H1 (cell line): ENCODE data around the gene EPHA4. TPM values are rescaled to one million over a fixed set of nuclear protein-coding genes. Genes with fewer than 3 reads are reported as not detected.

Experiments used
- CTCF ChIA-PET: fragments of 300-600 bp; sonication (Branson Sonifier 250); formaldehyde crosslinking; loops from one replicate; lab custom pipeline; 2021; ENCODE audit not compliant: partially characterized antibody; lab: Charles Lee
- POLR2A ChIA-PET: fragments of 300-600 bp; sonication (Branson Sonifier 250); formaldehyde crosslinking; loops from one replicate; lab custom pipeline; 2021; ENCODE audit warnings: inconsistent platforms; ENCODE audit not compliant: partially characterized antibody; lab: Charles Lee
- DNase-seq, 2 experiments: peaks; one replicate each; pipeline versions ENCODE4 v3.0.0 to v3.0.0-alpha.2; 2010 to 2022; ENCODE audit warnings: low spot score in 2 of 2, low read depth in 1 of 2, mixed read lengths in 1 of 2
- FAIRE-seq: peaks from 2 replicates; lab custom pipeline; 2011; peaks lifted over from hg19 to GRCh38; lab: Jason Lieb, UNC
- H2AFZ ChIP-seq: 2 replicates; pipeline ENCODE4 v1.8.1; 2012; ENCODE audit warnings: low read length, inconsistent platforms
- H2AK5ac ChIP-seq: 2 replicates; pipeline ENCODE4 v1.6.1; 2013; ENCODE audit warnings: low read depth, low read length
- H2BK120ac ChIP-seq: replicated peaks from 2 replicates; pipeline ENCODE3; 2013; ENCODE audit warnings: low read depth, low read length, inconsistent platforms
- H2BK12ac ChIP-seq: 2 replicates; pipeline ENCODE4 v1.6.1; 2013; ENCODE audit warnings: low read depth, low read length
- H2BK15ac ChIP-seq: 2 replicates; pipeline ENCODE4 v1.6.1; 2013; ENCODE audit warnings: low read length
- H2BK20ac ChIP-seq: 2 replicates; pipeline ENCODE4 v1.6.1; 2013; ENCODE audit warnings: low read length
- H2BK5ac ChIP-seq: 2 replicates; pipeline ENCODE4 v1.6.1; 2013; ENCODE audit warnings: low read depth, low read length
- H3K14ac ChIP-seq: 2 replicates; pipeline ENCODE4 v1.6.1; 2013; ENCODE audit warnings: inconsistent platforms; ENCODE audit not compliant: insufficient read length
- H3K18ac ChIP-seq: 2 replicates; pipeline ENCODE4 v1.6.1; 2013; ENCODE audit warnings: low read length; ENCODE audit errors: extremely low read depth
- H3K23ac ChIP-seq: 2 replicates; pipeline ENCODE4 v1.6.1; 2013; ENCODE audit warnings: inconsistent platforms; ENCODE audit not compliant: insufficient read length
- H3K23me2 ChIP-seq: 2 replicates; pipeline ENCODE4 v1.6.1; 2013; ENCODE audit warnings: low read depth, low read length
- H3K27ac ChIP-seq: 2 replicates; pipeline ENCODE4 v1.6.1; 2011; ENCODE audit warnings: low read depth, low read length, inconsistent platforms
- H3K27me3 ChIP-seq, 4 experiments: replicated peaks in 1 of 4; 1 replicate in 1 of 4; 2 replicates in 3 of 4; pipeline versions ENCODE4 v1.6.1 to v1.8.1; 2011 to 2013; ENCODE audit warnings: low read length in 3 of 4, mild to moderate bottlenecking in 3 of 4, inconsistent platforms in 2 of 4, mixed read lengths in 2 of 4, moderate library complexity in 1 of 4; ENCODE audit not compliant: control insufficient read depth in 3 of 4, insufficient read depth in 3 of 4; ENCODE audit errors: extremely low read depth in 1 of 4
- H3K36me3 ChIP-seq, 4 experiments: 2 replicates each; pipeline versions ENCODE4 v1.6.1 to v1.8.1; 2011 to 2013; ENCODE audit warnings: mild to moderate bottlenecking in 4 of 4, low read length in 3 of 4, moderate library complexity in 2 of 4, control low read depth in 1 of 4, inconsistent platforms in 1 of 4; ENCODE audit not compliant: insufficient read depth in 4 of 4, control insufficient read depth in 2 of 4
- H3K4ac ChIP-seq: replicated peaks from 2 replicates; pipeline ENCODE3; 2013; ENCODE audit warnings: low read length, low read depth, mixed read lengths, inconsistent platforms; ENCODE audit not compliant: insufficient read length
- H3K4me1 ChIP-seq, 4 experiments: replicated peaks in 1 of 4; 1 replicate in 1 of 4; 2 replicates in 3 of 4; pipeline versions ENCODE4 v1.6.1 to v1.8.1; 2011 to 2013; ENCODE audit warnings: low read length in 3 of 4, inconsistent platforms in 2 of 4, mixed read lengths in 1 of 4; ENCODE audit not compliant: insufficient read depth in 4 of 4, control insufficient read depth in 3 of 4
- H3K4me2 ChIP-seq, 2 experiments: 2 replicates each; pipeline versions ENCODE4 v1.6.1 to v1.8.1; 2011 to 2013; ENCODE audit warnings: low read depth in 2 of 2, low read length in 2 of 2, control low read depth in 1 of 2, inconsistent platforms in 1 of 2, mild to moderate bottlenecking in 1 of 2; ENCODE audit not compliant: insufficient read depth in 1 of 2
- H3K4me3 ChIP-seq, 4 experiments: fragments of 200-600, 300-600 bp in 1 of 4; sonication (generic), shearing (Covaris generic), sonication (Bioruptor Twin) in 1 of 4; 2 replicates each; pipeline versions ENCODE4 v1.5.1 to v1.8.1; 2011 to 2016; ENCODE audit warnings: low read length in 4 of 4, low read depth in 3 of 4, control low read depth in 2 of 4, inconsistent platforms in 2 of 4, mild to moderate bottlenecking in 2 of 4, mixed read lengths in 1 of 4, moderate library complexity in 1 of 4; ENCODE audit not compliant: insufficient read depth in 2 of 4; ENCODE audit errors: extremely low read depth in 1 of 4
- H3K56ac ChIP-seq: replicated peaks from 2 replicates; pipeline ENCODE3; 2013; ENCODE audit warnings: low read depth, mild to moderate bottlenecking, mixed read lengths, low read length, inconsistent platforms; ENCODE audit not compliant: insufficient read length
- H3K79me1 ChIP-seq: 2 replicates; pipeline ENCODE4 v1.6.1; 2013; ENCODE audit warnings: low read depth, low read length, control low read depth
- H3K79me2 ChIP-seq, 2 experiments: 2 replicates each; pipeline versions ENCODE4 v1.6.1 to v1.8.1; 2012 to 2013; ENCODE audit warnings: low read length in 2 of 2, mild to moderate bottlenecking in 2 of 2, inconsistent platforms in 1 of 2; ENCODE audit not compliant: insufficient read depth in 2 of 2, control insufficient read depth in 1 of 2
- H3K9ac ChIP-seq, 4 experiments: replicated peaks in 1 of 4; 1 replicate in 1 of 4; 2 replicates in 3 of 4; pipeline versions ENCODE4 v1.6.1 to v1.8.1; 2011 to 2013; ENCODE audit warnings: low read depth in 3 of 4, low read length in 3 of 4, control low read depth in 2 of 4, mild to moderate bottlenecking in 2 of 4, moderate library complexity in 2 of 4, inconsistent platforms in 1 of 4; ENCODE audit errors: extremely low read depth in 1 of 4
- H3K9me3 ChIP-seq, 2 experiments: 2 replicates each; pipeline versions ENCODE4 v1.6.1 to v1.8.1; 2012 to 2013; ENCODE audit warnings: mild to moderate bottlenecking in 2 of 2, moderate library complexity in 2 of 2, control low read depth in 1 of 2, inconsistent platforms in 1 of 2, low read depth in 1 of 2, low read length in 1 of 2, mixed read lengths in 1 of 2; ENCODE audit not compliant: insufficient read depth in 2 of 2
- H4K20me1 ChIP-seq, 2 experiments: replicated peaks in 1 of 2; 2 replicates each; pipeline versions ENCODE3 to v1.8.1; 2011 to 2013; ENCODE audit warnings: inconsistent platforms in 2 of 2, low read length in 2 of 2, mild to moderate bottlenecking in 1 of 2; ENCODE audit not compliant: insufficient read depth in 2 of 2, control insufficient read depth in 1 of 2
- H4K5ac ChIP-seq: 2 replicates; pipeline ENCODE4 v1.6.1; 2013; ENCODE audit warnings: low read length, low read depth, mixed read lengths, inconsistent platforms; ENCODE audit not compliant: insufficient read length
- H4K8ac ChIP-seq: 2 replicates; pipeline ENCODE4 v1.8.0; 2013; ENCODE audit warnings: mild to moderate bottlenecking, moderate library complexity, low read length, inconsistent platforms; ENCODE audit not compliant: insufficient read depth; ENCODE audit errors: extremely low read depth
- H4K91ac ChIP-seq: replicated peaks from 2 replicates; pipeline ENCODE3; 2013; ENCODE audit warnings: low read length, mixed read lengths, inconsistent platforms; ENCODE audit not compliant: insufficient read length
- RAD21 ChIP-seq, 2 experiments: IDR thresholded peaks in 1 of 2; conservative IDR thresholded peaks in 1 of 2; 2 replicates each; pipeline ENCODE4 v1.6.1; 2011; ENCODE audit warnings: low read depth in 2 of 2, low read length in 2 of 2, improper control_type of control experiment in 1 of 2, inconsistent platforms in 1 of 2, mild to moderate bottlenecking in 1 of 2, moderate library complexity in 1 of 2
- TAF1 ChIP-seq: IDR thresholded peaks from 2 replicates; pipeline ENCODE4 v1.6.1; 2011; ENCODE audit warnings: mild to moderate bottlenecking, low read depth, low read length
- WGBS, 2 experiments: shearing (Covaris generic) in 1 of 2; methylation state at CpG; one replicate each; pipeline versions ENCODE4 v1.1.6 to v1.1.7; 2013 to 2015; ENCODE audit warnings: low lambda C conversion rate in 2 of 2, mixed read lengths in 2 of 2, inconsistent platforms in 1 of 2, low coverage in 1 of 2, missing lambda C conversion rate in 1 of 2; ENCODE audit not compliant: insufficient replicate concordance in 2 of 2, insufficient coverage in 1 of 2, insufficient read length in 1 of 2; ENCODE audit errors: extremely low coverage in 1 of 2, missing lambda C conversion rate in 1 of 2; 5-methylcytosine and 5-hydroxymethylcytosine counted together
- polyA plus RNA-seq, 7 experiments: library from polyadenylated mRNA; depleted of rRNA in 3 of 7; stranded (reverse) in 5 of 7; unstranded in 2 of 7; fragments of >200 nt in 5 of 7; fragments of 200-250 nt in 2 of 7; gene quantifications; 1 replicate in 5 of 7; 2 replicates in 1 of 7; 4 replicates in 1 of 7; pipeline versions ENCODE4 v1.2.1 to v1.2.3, GENCODE V29; 2011 to 2013; ENCODE audit warnings: missing spikeins in 2 of 7, mixed read lengths in 2 of 7
- total RNA-seq: library from RNA; stranded (reverse); fragmentation: NEBNext Ultra II Directional; extraction: Animal tissue kit (Norgen Biotek cat#: 25700); gene quantifications from 2 replicates; pipeline ENCODE4 v1.2.1, GENCODE V29; 2021
- TF ChIP-seq, protein P1 (sequence below): IDR thresholded peaks from 2 replicates; pipeline ENCODE4 v1.6.1; 2011; ENCODE audit warnings: low read depth, mild to moderate bottlenecking, low read length; ENCODE audit not compliant: insufficient read depth
- TF ChIP-seq, protein P2 (sequence below): IDR thresholded peaks from 2 replicates; pipeline ENCODE4 v1.6.1; 2012; ENCODE audit warnings: inconsistent platforms

EPHA4 gene
- total and polyA plus RNA-seq, 2 of the 8 experiments (the other 6 are each of a cell fraction or from before 2014, with no cell fraction given) = 4.3 to 5.7 TPM

DNA sequence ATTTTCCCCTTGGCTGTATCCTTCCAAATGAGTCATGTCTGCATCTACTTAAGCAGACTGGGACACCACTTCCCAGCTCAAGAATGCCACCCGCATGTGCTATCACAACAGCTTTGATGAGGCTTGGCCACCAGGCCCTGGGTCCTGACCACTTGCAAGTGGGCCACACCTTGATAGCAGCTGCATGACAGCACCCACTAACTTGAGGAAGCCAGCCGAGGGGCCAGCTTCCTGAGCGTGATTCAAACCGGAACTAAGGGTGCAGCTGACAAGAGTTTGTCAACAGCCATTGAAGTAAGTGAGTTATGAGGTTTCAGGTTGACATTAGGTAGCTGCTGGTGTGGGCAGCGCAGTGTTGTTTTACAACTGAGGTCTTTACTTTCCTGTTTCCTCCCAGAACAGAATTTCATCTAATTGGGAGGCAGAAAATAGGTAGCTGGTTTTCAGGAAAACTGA lies 54.4 kb downstream of the EPHA4 start:
- H3K4me3 ChIP-seq = no peak overlapping the region
- ChIA-PET POLR2A (no interaction called here), CTCF (interaction anchor here (0.9 to 2.2 kb wide), 3 partner anchors 14 to 17 kb away, joined by 3 to 9 read pairs (median 3); no protein-coding TSS in a partner anchor)
- H2BK5ac ChIP-seq = no peak overlapping the region
- H2BK12ac ChIP-seq = no peak overlapping the region
- no peak overlapping the region for H2BK15ac ChIP-seq
- H3K4me1 ChIP-seq = peaks cover 0 to 7% (median 4%) of the 10 kb centered on the region in 4 experiments
- DNase-seq (no peak), FAIRE-seq (no peak)
- no peak overlapping the region for H4K8ac ChIP-seq
- H3K27ac ChIP-seq = no peak overlapping the region
- no peak overlapping the region for H2AK5ac ChIP-seq
- H3K4ac ChIP-seq = no peak overlapping the region
- H3K14ac ChIP-seq = no peak overlapping the region
- H3K23ac ChIP-seq = no peak overlapping the region
- H3K23me2 ChIP-seq = no peaks in the 10 kb centered on the region
- H2AFZ ChIP-seq = no peak overlapping the region
- H3K36me3 ChIP-seq = no peaks in the 10 kb centered on the region
- H3K79me2 ChIP-seq = no peaks in the 10 kb centered on the region
- no peak overlapping the region for H2BK20ac ChIP-seq
- no peak overlapping the region for H3K56ac ChIP-seq
- no peak overlapping the region for H3K18ac ChIP-seq
- 97% methylated on average over 5 of the region's 5 CpGs; no CpG with 5 or more reads in 1 of the 2 experiments for WGBS, 2 experiments
- H3K79me1 ChIP-seq = no peaks in the 10 kb centered on the region
- no peak overlapping the region for H4K5ac ChIP-seq
- no peak overlapping the region; a peak in 1 of 7 replicates for H3K9ac ChIP-seq
- no peaks in the 10 kb centered on the region for H3K27me3 ChIP-seq
- TF ChIP-seq, protein P1, sequence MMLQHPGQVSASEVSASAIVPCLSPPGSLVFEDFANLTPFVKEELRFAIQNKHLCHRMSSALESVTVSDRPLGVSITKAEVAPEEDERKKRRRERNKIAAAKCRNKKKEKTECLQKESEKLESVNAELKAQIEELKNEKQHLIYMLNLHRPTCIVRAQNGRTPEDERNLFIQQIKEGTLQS = no peak
- TF ChIP-seq, protein P2, sequence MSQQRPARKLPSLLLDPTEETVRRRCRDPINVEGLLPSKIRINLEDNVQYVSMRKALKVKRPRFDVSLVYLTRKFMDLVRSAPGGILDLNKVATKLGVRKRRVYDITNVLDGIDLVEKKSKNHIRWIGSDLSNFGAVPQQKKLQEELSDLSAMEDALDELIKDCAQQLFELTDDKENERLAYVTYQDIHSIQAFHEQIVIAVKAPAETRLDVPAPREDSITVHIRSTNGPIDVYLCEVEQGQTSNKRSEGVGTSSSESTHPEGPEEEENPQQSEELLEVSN = no peak
- no peak for TF ChIP-seq TAF1
- no peak for TF ChIP-seq RAD21 (IDR thresholded peaks at IDR 0.05 in 1 of 2, conservative IDR thresholded peaks at IDR 0.05 in 1 of 2; ENCODE audit: low read depth in 2 of 2, low read length in 2 of 2)
- no peaks in the 10 kb centered on the region for H3K9me3 ChIP-seq
- H4K20me1 ChIP-seq = no peaks in the 10 kb centered on the region
- H4K91ac ChIP-seq = no peak overlapping the region
- H3K4me2 ChIP-seq = no peak overlapping the region
- H2BK120ac ChIP-seq = no peak overlapping the region
